ENCODE results near the gene TSPAN16. TPM values are rescaled to one million over a fixed set of nuclear protein-coding genes. Genes with fewer than 3 reads are reported as not detected.
A peak's percentile ranks its signal among the peaks of the same experiment; 100 is the strongest.

TSPAN16 gene
- total RNA-seq, 4 donors from 2014 or later, result not detected

GRCh38 chr19:11268783-11269267 lies 27.1 kb upstream of the TSPAN16 start:
- intact Hi-C loops (cut with DNase I; ENCODE audit: low total_unique reads), result no loop called here
- Histone ChIP-seq H3K9me3 (no peaks in the 10 kb centered on the region), H3K4me3 (no peak overlapping the region), H3K27ac (peak overlapping the region; percentile 57 to 77), H3K36me3 (no peaks in the 10 kb centered on the region), H3K4me1 (no peaks in the 10 kb centered on the region), H3K27me3 (no peaks in the 10 kb centered on the region)
- no peak for TF ChIP-seq POLR2A (IDR thresholded peaks at IDR 0.05)
- TF ChIP-seq CTCF (IDR thresholded peaks at IDR 0.05), result no peak
- DNase-seq, result peak; percentile 64 to 85

- DNase-seq, result no peak
- H3K27ac ChIP-seq, result peak overlapping the region; percentile 57 to 77
- H3K27me3 ChIP-seq, result no peaks in the 10 kb centered on the region
- TF ChIP-seq CTCF (IDR thresholded peaks at IDR 0.05), result no peak
- no peak for TF ChIP-seq POLR2A (IDR thresholded peaks at IDR 0.05)
- H3K36me3 ChIP-seq, result no peaks in the 10 kb centered on the region
- intact Hi-C loops (cut with DNase I; ENCODE audit: low total_unique reads), result no loop called here
- H3K4me3 ChIP-seq, result no peak overlapping the region
- no peaks in the 10 kb centered on the region for H3K4me1 ChIP-seq
- no peaks in the 10 kb centered on the region for H3K9me3 ChIP-seq
Observed at GRCh38 chr19:11269408-11269807, 26.6 kb upstream of the TSPAN16 start.

DNA sequence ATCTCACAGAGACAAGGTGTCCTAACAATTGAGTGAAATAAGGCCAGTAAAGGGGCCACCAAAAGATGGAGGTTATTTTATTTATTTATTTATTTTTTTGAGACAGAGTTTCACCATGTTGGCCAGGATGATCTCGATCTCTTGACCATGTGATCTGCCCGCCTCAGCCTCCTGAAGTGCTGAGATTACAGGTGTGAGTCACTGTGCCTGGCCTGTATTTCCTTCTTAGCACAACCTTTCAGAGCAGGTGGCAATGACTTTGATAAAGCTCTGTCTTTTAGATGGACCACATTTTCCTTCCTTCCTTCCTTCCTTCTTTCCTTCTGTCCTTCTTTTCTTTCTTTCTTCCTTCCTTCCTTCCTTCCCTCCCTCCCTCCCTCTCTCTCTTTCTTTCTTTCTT lies 22.7 kb upstream of the TSPAN16 start:
- no peak overlapping the region for H3K27ac ChIP-seq
- TF ChIP-seq POLR2A (IDR thresholded peaks at IDR 0.05), result no peak

DNA sequence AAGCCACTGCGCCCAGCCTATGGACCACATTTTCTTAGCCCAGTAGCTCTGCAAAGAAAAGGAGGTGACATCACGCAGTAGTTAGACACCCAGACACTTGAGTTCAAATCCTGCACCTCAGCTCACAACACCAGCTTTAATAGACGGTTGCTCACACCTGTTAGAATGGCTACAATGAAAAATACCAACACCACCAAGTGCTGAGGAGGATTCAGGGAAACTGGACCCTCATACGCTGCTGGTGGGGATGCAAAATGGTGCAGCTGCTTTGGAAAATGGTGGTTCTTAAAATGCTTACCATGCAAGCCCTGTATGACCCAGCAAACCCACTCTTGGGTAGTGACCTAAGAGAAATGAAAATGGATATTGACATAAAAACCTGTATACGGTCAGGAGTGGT lies 22.0 kb upstream of the TSPAN16 start:
- Histone ChIP-seq H3K27ac (no peak overlapping the region), H3K9me3 (no peaks in the 10 kb centered on the region), H3K4me3 (no peak overlapping the region), H3K27me3 (no peaks in the 10 kb centered on the region), H3K4me1 (no peaks in the 10 kb centered on the region), H3K36me3 (no peaks in the 10 kb centered on the region)
- intact Hi-C loops (cut with DNase I; ENCODE audit: low total_unique reads), result no loop called here
- TF ChIP-seq POLR2A (IDR thresholded peaks at IDR 0.05), result no peak
- TF ChIP-seq CTCF (IDR thresholded peaks at IDR 0.05), result no peak
- no peak for DNase-seq

More for the DNA sequence above, 22.7 kb upstream of the TSPAN16 start:
- intact Hi-C loops (cut with DNase I; ENCODE audit: low total_unique reads), result no loop called here
- H3K9me3 ChIP-seq, result no peaks in the 10 kb centered on the region
- H3K36me3 ChIP-seq, result no peaks in the 10 kb centered on the region
- no peaks in the 10 kb centered on the region for H3K4me1 ChIP-seq
- no peak for DNase-seq
- H3K27me3 ChIP-seq, result no peaks in the 10 kb centered on the region
- no peak overlapping the region for H3K4me3 ChIP-seq

- TF ChIP-seq CTCF (IDR thresholded peaks at IDR 0.05), result no peak
- no peak for TF ChIP-seq POLR2A (IDR thresholded peaks at IDR 0.05)
- H3K36me3 ChIP-seq, result no peaks in the 10 kb centered on the region
- H3K27me3 ChIP-seq, result no peaks in the 10 kb centered on the region
- no peaks in the 10 kb centered on the region for H3K4me1 ChIP-seq
- DNase-seq, result no peak
- no peaks in the 10 kb centered on the region for H3K9me3 ChIP-seq
- intact Hi-C loops (cut with DNase I; ENCODE audit: low total_unique reads), result no loop called here
- H3K27ac ChIP-seq, result no peak overlapping the region
- no peak overlapping the region for H3K4me3 ChIP-seq
Observed at GRCh38 chr19:11274533-11275086, 21.4 kb upstream of the TSPAN16 start.

- no peak overlapping the region for H3K4me3 ChIP-seq
- TF ChIP-seq CTCF (IDR thresholded peaks at IDR 0.05) (no peak), POLR2A (IDR thresholded peaks at IDR 0.05) (no peak)
- no peak for DNase-seq
Observed at GRCh38 chr19:11278670-11279069, 17.3 kb upstream of the TSPAN16 start.

More at GRCh38 chr19:11278670-11279069, 17.3 kb upstream of the TSPAN16 start:
- Histone ChIP-seq H3K4me1 (no peaks in the 10 kb centered on the region), H3K36me3 (no peaks in the 10 kb centered on the region), H3K27me3 (no peaks in the 10 kb centered on the region), H3K9me3 (no peaks in the 10 kb centered on the region), H3K27ac (peak overlapping the region in 1 of 2 donors; percentile 15)
- intact Hi-C loops (cut with DNase I; ENCODE audit: low total_unique reads), result no loop called here
